ENCODE data around the gene CCDC92.

- no peak for TF ChIP-seq POLR2A (IDR thresholded peaks at IDR 0.05)
- no peak for TF ChIP-seq CTCF (IDR thresholded peaks at IDR 0.05)
Measured at GRCh38 chr12:123971449-123971769, 1.2 kb downstream of the CCDC92 start.

All from body of pancreas (tissue), 4 donors.